ENCODE results near the gene PHOSPHO1. TPM values are rescaled to one million over a fixed set of nuclear protein-coding genes. Genes with fewer than 3 reads are reported as not detected.
A peak's percentile ranks its signal among the peaks of the same experiment; 100 is the strongest.

PHOSPHO1 gene
- total RNA-seq, 5 donors from 2014 or later (not counting 1 experiment from before 2014, with no cell fraction given): 0.13 TPM; not detected in 4

GRCh38 chr17:49213399-49213798 is 17.2 kb downstream of the PHOSPHO1 start:
- peak overlapping the region; percentile 50 for H3K27ac ChIP-seq (ENCODE audit: low read length)
- H3K36me3 Mint-ChIP-seq: peaks cover 5% of the 10 kb centered on the region
- POLR2A ChIA-PET: no interaction called here

GRCh38 chr17:49210158-49211029 is 20.2 kb downstream of the PHOSPHO1 start, which contains the start of the genes ABI3 and GNGT2:
Gene ABI3, plus strand, starts transcription at chr17:49210707. Its CDS starts 18 bp downstream, at chr17:49210725.
Gene GNGT2, minus strand, starts transcription at chr17:49210574. Its CDS starts 3,152 bp downstream, at chr17:49207422.
- H3K36me3 ChIP-seq (ENCODE audit: control insufficient read depth in 2 of 2, extremely low read depth in 1 of 2, insufficient read depth in 1 of 2, low read length in 1 of 2): peaks cover 0 to 10% of the 10 kb centered on the region in 2 donors
- H3K27ac Mint-ChIP-seq: peak within 1 kb of the TSS; percentile 92 to 93
- peaks cover 71 to 78% (median 75%) of the 10 kb centered on the region in 3 donors for H3K4me1 Mint-ChIP-seq
- peak within 1 kb of the TSS; percentile 88 to 92 (median 91) for H3K4me3 Mint-ChIP-seq
- peak; percentile 85 to 87 (median 86) for ATAC-seq (replicated peaks in 1 of 4)
- H3K27me3 ChIP-seq (replicated peaks in 1 of 2; ENCODE audit: control insufficient read depth in 2 of 2, extremely low read depth in 1 of 2, insufficient read depth in 2 of 2, low read length in 1 of 2): no peaks in the 10 kb centered on the region
- peak within 1 kb of the TSS; percentile 60 to 86 for H3K4me3 ChIP-seq (ENCODE audit: control insufficient read depth in 1 of 2, extremely low read depth in 1 of 2, low read length in 1 of 2)
- ChIA-PET POLR2A (no interaction called here), CTCF (interaction anchor here in 1 of 2 donors (0.6 to 2.8 kb wide), 3 partner anchors 18 to 574 kb away, joined by 3 to 19 read pairs (median 9); no protein-coding TSS in a partner anchor)
- 10% methylated on average over 15 of the region's 22 CpGs for WGBS (ENCODE audit: insufficient coverage)
- peak in 34 of 35 experiments; percentile 27 to 80 (median 47) for DNase-seq
- H3K36me3 Mint-ChIP-seq: no peaks in the 10 kb centered on the region
- H3K9me3 Mint-ChIP-seq: no peaks in the 10 kb centered on the region
- no peaks in the 10 kb centered on the region for H3K9me3 ChIP-seq
- peak within 1 kb of the TSS; percentile 70 for H3K27ac ChIP-seq (ENCODE audit: low read length)
- H3K27me3 Mint-ChIP-seq: no peaks in the 10 kb centered on the region
- peaks cover 44 to 84% of the 10 kb centered on the region in 2 experiments for H3K4me1 ChIP-seq (ENCODE audit: control insufficient read depth in 1 of 2, extremely low read depth in 1 of 2, insufficient read depth in 2 of 2, low read length in 2 of 2)

More at GRCh38 chr17:49213399-49213798, 17.2 kb downstream of the PHOSPHO1 start:
- H3K27me3 Mint-ChIP-seq: no peaks in the 10 kb centered on the region
- Histone ChIP-seq H3K36me3 (ENCODE audit: control insufficient read depth in 2 of 2, extremely low read depth in 1 of 2, insufficient read depth in 1 of 2, low read length in 1 of 2) (peaks cover 0 to 15% of the 10 kb centered on the region in 2 donors), H3K9me3 (no peaks in the 10 kb centered on the region), H3K27me3 (replicated peaks in 1 of 2; ENCODE audit: control insufficient read depth in 2 of 2, extremely low read depth in 1 of 2, insufficient read depth in 2 of 2, low read length in 1 of 2) (no peaks in the 10 kb centered on the region), H3K4me1 (ENCODE audit: control insufficient read depth in 1 of 2, extremely low read depth in 1 of 2, insufficient read depth in 2 of 2, low read length in 2 of 2) (peaks cover 61 to 100% of the 10 kb centered on the region in 2 experiments), H3K4me3 (ENCODE audit: control insufficient read depth in 1 of 2, extremely low read depth in 1 of 2, low read length in 1 of 2) (peak overlapping the region; percentile 0 to 27)
- H3K27ac Mint-ChIP-seq: peak overlapping the region; percentile 92 to 93
- no peaks in the 10 kb centered on the region for H3K9me3 Mint-ChIP-seq
- no peak for ATAC-seq (replicated peaks in 1 of 4)
- peak overlapping the region; percentile 40 to 92 (median 59) for H3K4me3 Mint-ChIP-seq
- CTCF ChIA-PET: interaction anchor here in 1 of 2 donors (2.2 kb wide), 1 partner anchor 11 kb away, joined by 8 read pairs; no protein-coding TSS in a partner anchor
- no peak for DNase-seq
- H3K4me1 Mint-ChIP-seq: peaks cover 90 to 96% (median 92%) of the 10 kb centered on the region in 3 donors
- 34% methylated on average over 4 of the region's 5 CpGs for WGBS (ENCODE audit: insufficient coverage)

- ATAC-seq (replicated peaks in 1 of 4) (peak; percentile 5 to 47 (median 34)), DNase-seq (peak in 4 of 35 experiments; percentile 24 to 57 (median 30))
These were observed 21.5 kb downstream of the PHOSPHO1 start for GRCh38 chr17:49209061-49209571.

GRCh38 chr17:49204516-49204915 is 26.1 kb downstream of the PHOSPHO1 start:
- Histone ChIP-seq H3K4me1 (ENCODE audit: control insufficient read depth in 1 of 2, extremely low read depth in 1 of 2, insufficient read depth in 2 of 2, low read length in 2 of 2) (peaks cover 8 to 25% of the 10 kb centered on the region in 2 experiments), H3K9me3 (no peaks in the 10 kb centered on the region), H3K27ac (ENCODE audit: low read length) (no peak overlapping the region), H3K27me3 (replicated peaks in 1 of 2; ENCODE audit: control insufficient read depth in 2 of 2, extremely low read depth in 1 of 2, insufficient read depth in 2 of 2, low read length in 1 of 2) (no peaks in the 10 kb centered on the region), H3K36me3 (ENCODE audit: control insufficient read depth in 2 of 2, extremely low read depth in 1 of 2, insufficient read depth in 1 of 2, low read length in 1 of 2) (peaks cover 0 to 7% of the 10 kb centered on the region in 2 donors), H3K4me3 (ENCODE audit: control insufficient read depth in 1 of 2, extremely low read depth in 1 of 2, low read length in 1 of 2) (no peak overlapping the region)
- 100% methylated on average over 2 of the region's 2 CpGs for WGBS (ENCODE audit: insufficient coverage)
- Mint-ChIP-seq H3K27ac (no peak overlapping the region), H3K9me3 (no peaks in the 10 kb centered on the region), H3K4me1 (peaks cover 16 to 23% (median 20%) of the 10 kb centered on the region in 3 donors), H3K36me3 (no peaks in the 10 kb centered on the region), H3K27me3 (no peaks in the 10 kb centered on the region), H3K4me3 (no peak overlapping the region)
- ATAC-seq (replicated peaks in 1 of 4): no peak
- ChIA-PET POLR2A (no interaction called here), CTCF (interaction anchor here in 1 of 2 donors (1.1 kb wide), 1 partner anchor 13 kb away, joined by 3 read pairs; no protein-coding TSS in a partner anchor)
- DNase-seq: no peak

More at GRCh38 chr17:49209061-49209571, 21.5 kb downstream of the PHOSPHO1 start:
- 35% methylated on average over 10 of the region's 10 CpGs for WGBS (ENCODE audit: insufficient coverage)
- H3K36me3 ChIP-seq (ENCODE audit: control insufficient read depth in 2 of 2, extremely low read depth in 1 of 2, insufficient read depth in 1 of 2, low read length in 1 of 2): peaks cover 0 to 10% of the 10 kb centered on the region in 2 donors
- H3K4me1 ChIP-seq (ENCODE audit: control insufficient read depth in 1 of 2, extremely low read depth in 1 of 2, insufficient read depth in 2 of 2, low read length in 2 of 2): peaks cover 35 to 71% of the 10 kb centered on the region in 2 experiments
- ChIA-PET POLR2A (interaction anchor here (0.6 to 0.7 kb wide), 2 partner anchors 9 to 1805 kb away, joined by 3 to 4 read pairs; no protein-coding TSS in a partner anchor), CTCF (interaction anchor here (0.5 to 2.8 kb wide), 9 partner anchors 9 to 662 kb away, joined by 3 to 19 read pairs (median 4); no protein-coding TSS in a partner anchor)
- peak overlapping the region; percentile 35 to 60 for H3K4me3 ChIP-seq (ENCODE audit: control insufficient read depth in 1 of 2, extremely low read depth in 1 of 2, low read length in 1 of 2)
- Mint-ChIP-seq H3K27ac (peak overlapping the region; percentile 92 to 93), H3K9me3 (no peaks in the 10 kb centered on the region), H3K4me1 (peaks cover 59 to 65% (median 64%) of the 10 kb centered on the region in 3 donors), H3K4me3 (peak overlapping the region; percentile 88 to 92 (median 91)), H3K27me3 (no peaks in the 10 kb centered on the region), H3K36me3 (no peaks in the 10 kb centered on the region)
- H3K9me3 ChIP-seq: no peaks in the 10 kb centered on the region
- H3K27me3 ChIP-seq (replicated peaks in 1 of 2; ENCODE audit: control insufficient read depth in 2 of 2, extremely low read depth in 1 of 2, insufficient read depth in 2 of 2, low read length in 1 of 2): no peaks in the 10 kb centered on the region
- peak overlapping the region; percentile 70 for H3K27ac ChIP-seq (ENCODE audit: low read length)

- Mint-ChIP-seq H3K4me1 (peaks cover 9 to 15% (median 13%) of the 10 kb centered on the region in 3 donors), H3K27ac (no peak overlapping the region)
- CTCF ChIA-PET: interaction anchor here (0.6 kb wide), 2 partner anchors 19 to 188 kb away, joined by 3 to 5 read pairs; no protein-coding TSS in a partner anchor
These were observed 26.8 kb downstream of the PHOSPHO1 start for GRCh38 chr17:49203796-49204195.

GRCh38 chr17:49201481-49201927 is 29.1 kb downstream of the PHOSPHO1 start:
- DNase-seq: no peak
- 100% methylated on average over 4 of the region's 8 CpGs for WGBS (ENCODE audit: insufficient coverage)
- H3K36me3 Mint-ChIP-seq: no peaks in the 10 kb centered on the region
- H3K4me1 Mint-ChIP-seq: peaks cover 0 to 2% (median 0%) of the 10 kb centered on the region in 3 donors
- CTCF ChIA-PET: no interaction called here
- POLR2A ChIA-PET: no interaction called here
- no peak overlapping the region for H3K4me3 ChIP-seq (ENCODE audit: control insufficient read depth in 1 of 2, extremely low read depth in 1 of 2, low read length in 1 of 2)
- ATAC-seq (replicated peaks in 1 of 4): no peak
- no peaks in the 10 kb centered on the region for H3K27me3 Mint-ChIP-seq
- no peak overlapping the region for H3K27ac Mint-ChIP-seq
- no peaks in the 10 kb centered on the region for H3K9me3 ChIP-seq
- no peak overlapping the region for H3K4me3 Mint-ChIP-seq
- H3K4me1 ChIP-seq (ENCODE audit: control insufficient read depth in 1 of 2, extremely low read depth in 1 of 2, insufficient read depth in 2 of 2, low read length in 2 of 2): no peaks in the 10 kb centered on the region
- H3K27me3 ChIP-seq (replicated peaks in 1 of 2; ENCODE audit: control insufficient read depth in 2 of 2, extremely low read depth in 1 of 2, insufficient read depth in 2 of 2, low read length in 1 of 2): no peaks in the 10 kb centered on the region
- H3K27ac ChIP-seq (ENCODE audit: low read length): no peak overlapping the region
- H3K36me3 ChIP-seq (ENCODE audit: control insufficient read depth in 2 of 2, extremely low read depth in 1 of 2, insufficient read depth in 1 of 2, low read length in 1 of 2): peaks cover 0 to 5% of the 10 kb centered on the region in 2 donors
- no peaks in the 10 kb centered on the region for H3K9me3 Mint-ChIP-seq

More at GRCh38 chr17:49203796-49204195, 26.8 kb downstream of the PHOSPHO1 start:
- Histone ChIP-seq H3K27ac (ENCODE audit: low read length) (no peak overlapping the region), H3K36me3 (ENCODE audit: control insufficient read depth in 2 of 2, extremely low read depth in 1 of 2, insufficient read depth in 1 of 2, low read length in 1 of 2) (peaks cover 0 to 7% of the 10 kb centered on the region in 2 donors), H3K4me1 (ENCODE audit: control insufficient read depth in 1 of 2, extremely low read depth in 1 of 2, insufficient read depth in 2 of 2, low read length in 2 of 2) (peaks cover 2 to 18% of the 10 kb centered on the region in 2 experiments), H3K27me3 (replicated peaks in 1 of 2; ENCODE audit: control insufficient read depth in 2 of 2, extremely low read depth in 1 of 2, insufficient read depth in 2 of 2, low read length in 1 of 2) (no peaks in the 10 kb centered on the region), H3K9me3 (no peaks in the 10 kb centered on the region), H3K4me3 (ENCODE audit: control insufficient read depth in 1 of 2, extremely low read depth in 1 of 2, low read length in 1 of 2) (no peak overlapping the region)
- WGBS (ENCODE audit: insufficient coverage): 70% methylated on average over 2 of the region's 2 CpGs
- DNase-seq (no peak), ATAC-seq (replicated peaks in 1 of 4) (no peak)
- Mint-ChIP-seq H3K27me3 (no peaks in the 10 kb centered on the region), H3K4me3 (no peak overlapping the region), H3K36me3 (no peaks in the 10 kb centered on the region), H3K9me3 (no peaks in the 10 kb centered on the region)
- POLR2A ChIA-PET: no interaction called here

Measured in T-cell (primary cell).